ENCODE measurements around the gene GNG12.

GNG12 gene

DNA sequence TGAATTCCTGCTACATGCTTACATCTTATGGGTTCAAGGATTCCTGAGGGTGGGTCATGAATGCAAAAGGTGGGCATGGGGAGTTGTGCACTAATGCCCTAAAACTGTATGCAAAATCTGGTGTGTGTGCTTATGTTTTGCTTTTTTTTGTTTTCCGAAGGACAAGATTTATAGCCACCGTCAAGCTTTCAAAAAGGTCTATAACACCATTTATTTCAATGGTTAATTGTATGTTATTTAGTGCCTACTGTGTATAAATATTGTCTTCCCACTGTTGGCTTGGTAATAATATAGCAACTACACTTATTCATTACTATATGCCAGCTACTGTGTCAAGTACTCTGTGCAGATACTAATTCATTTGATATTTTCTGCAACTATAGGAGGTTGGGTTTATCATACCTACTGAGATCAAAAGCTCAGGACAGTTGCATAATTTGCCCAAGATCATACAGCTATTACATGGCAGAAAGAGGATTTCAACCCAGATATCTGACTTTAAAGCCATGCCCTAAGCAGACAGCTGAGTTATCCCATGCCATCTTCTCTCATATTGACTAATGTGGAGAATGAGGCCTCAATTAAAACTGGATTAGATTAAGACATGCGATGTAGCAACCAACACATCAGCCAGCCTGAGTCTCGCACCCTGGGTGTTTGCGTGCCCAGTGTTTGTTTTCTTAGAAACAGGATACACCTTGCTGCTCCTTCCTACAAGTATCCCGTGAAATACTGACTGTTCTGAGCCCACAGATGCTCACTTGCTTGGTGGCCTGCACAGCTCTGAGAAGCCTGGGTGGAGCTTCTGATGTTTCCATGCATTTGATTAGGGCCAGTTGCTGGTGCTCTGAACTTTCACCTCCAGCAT, 113.7 kb downstream of the GNG12 start:
- TF ChIP-seq, protein P1, sequence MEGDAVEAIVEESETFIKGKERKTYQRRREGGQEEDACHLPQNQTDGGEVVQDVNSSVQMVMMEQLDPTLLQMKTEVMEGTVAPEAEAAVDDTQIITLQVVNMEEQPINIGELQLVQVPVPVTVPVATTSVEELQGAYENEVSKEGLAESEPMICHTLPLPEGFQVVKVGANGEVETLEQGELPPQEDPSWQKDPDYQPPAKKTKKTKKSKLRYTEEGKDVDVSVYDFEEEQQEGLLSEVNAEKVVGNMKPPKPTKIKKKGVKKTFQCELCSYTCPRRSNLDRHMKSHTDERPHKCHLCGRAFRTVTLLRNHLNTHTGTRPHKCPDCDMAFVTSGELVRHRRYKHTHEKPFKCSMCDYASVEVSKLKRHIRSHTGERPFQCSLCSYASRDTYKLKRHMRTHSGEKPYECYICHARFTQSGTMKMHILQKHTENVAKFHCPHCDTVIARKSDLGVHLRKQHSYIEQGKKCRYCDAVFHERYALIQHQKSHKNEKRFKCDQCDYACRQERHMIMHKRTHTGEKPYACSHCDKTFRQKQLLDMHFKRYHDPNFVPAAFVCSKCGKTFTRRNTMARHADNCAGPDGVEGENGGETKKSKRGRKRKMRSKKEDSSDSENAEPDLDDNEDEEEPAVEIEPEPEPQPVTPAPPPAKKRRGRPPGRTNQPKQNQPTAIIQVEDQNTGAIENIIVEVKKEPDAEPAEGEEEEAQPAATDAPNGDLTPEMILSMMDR (IDR thresholded peaks at IDR 0.05; ENCODE audit: extremely low read depth, missing control alignments): no peak
- DNase-seq (ENCODE audit: low spot score): no peak

DNA sequence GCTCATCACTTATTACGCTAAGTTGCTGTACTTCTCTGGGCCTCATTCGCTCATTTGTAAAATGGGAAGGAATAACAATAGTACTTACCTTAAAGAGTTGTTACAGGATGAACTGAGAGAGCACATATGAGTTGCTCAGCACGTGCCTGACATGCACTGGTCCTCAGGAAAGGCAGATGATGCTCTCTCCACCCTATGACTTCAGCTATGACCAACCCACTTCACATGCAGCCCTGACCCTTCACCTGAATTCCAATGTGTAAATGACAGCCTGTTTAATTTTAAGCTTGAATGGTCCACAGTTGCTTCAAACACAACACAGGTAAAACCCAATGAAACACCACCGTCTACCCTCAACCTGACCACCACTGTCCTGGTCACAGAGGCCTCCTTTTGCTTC, 115.4 kb downstream of the GNG12 start:
- TF ChIP-seq, protein P1 (IDR thresholded peaks at IDR 0.05; ENCODE audit: extremely low read depth, missing control alignments): no peak
- DNase-seq (ENCODE audit: low spot score): no peak

- no peak for DNase-seq (ENCODE audit: low spot score)
Measured at GRCh38 chr1:67716800-67717199, 116.5 kb downstream of the GNG12 start.

DNA sequence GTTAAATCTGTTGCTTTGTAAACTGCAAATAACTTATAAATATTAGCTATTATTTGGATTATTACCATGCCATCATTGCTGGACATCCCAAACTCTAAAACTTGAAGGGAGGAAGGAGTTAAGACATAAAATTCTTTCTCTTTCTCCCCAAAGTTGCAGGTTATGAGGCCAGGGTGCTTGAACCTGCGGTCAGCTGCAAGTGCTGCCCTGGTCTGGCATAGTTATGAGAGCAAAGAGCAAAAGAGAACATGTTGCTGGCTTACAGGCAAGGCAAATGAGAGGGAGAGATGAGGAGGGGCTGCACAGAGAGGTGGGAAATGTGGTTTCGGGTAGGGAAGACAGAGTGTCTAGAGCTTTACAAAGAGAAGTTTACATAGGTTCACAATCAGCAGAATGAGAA, 117.4 kb downstream of the GNG12 start:
- no peak for DNase-seq (ENCODE audit: low spot score)
- TF ChIP-seq, protein P1 (IDR thresholded peaks at IDR 0.05; ENCODE audit: extremely low read depth, missing control alignments): no peak

More at GRCh38 chr1:67716800-67717199, 116.5 kb downstream of the GNG12 start:
- TF ChIP-seq, protein P1 (IDR thresholded peaks at IDR 0.05; ENCODE audit: extremely low read depth, missing control alignments): no peak

DNA sequence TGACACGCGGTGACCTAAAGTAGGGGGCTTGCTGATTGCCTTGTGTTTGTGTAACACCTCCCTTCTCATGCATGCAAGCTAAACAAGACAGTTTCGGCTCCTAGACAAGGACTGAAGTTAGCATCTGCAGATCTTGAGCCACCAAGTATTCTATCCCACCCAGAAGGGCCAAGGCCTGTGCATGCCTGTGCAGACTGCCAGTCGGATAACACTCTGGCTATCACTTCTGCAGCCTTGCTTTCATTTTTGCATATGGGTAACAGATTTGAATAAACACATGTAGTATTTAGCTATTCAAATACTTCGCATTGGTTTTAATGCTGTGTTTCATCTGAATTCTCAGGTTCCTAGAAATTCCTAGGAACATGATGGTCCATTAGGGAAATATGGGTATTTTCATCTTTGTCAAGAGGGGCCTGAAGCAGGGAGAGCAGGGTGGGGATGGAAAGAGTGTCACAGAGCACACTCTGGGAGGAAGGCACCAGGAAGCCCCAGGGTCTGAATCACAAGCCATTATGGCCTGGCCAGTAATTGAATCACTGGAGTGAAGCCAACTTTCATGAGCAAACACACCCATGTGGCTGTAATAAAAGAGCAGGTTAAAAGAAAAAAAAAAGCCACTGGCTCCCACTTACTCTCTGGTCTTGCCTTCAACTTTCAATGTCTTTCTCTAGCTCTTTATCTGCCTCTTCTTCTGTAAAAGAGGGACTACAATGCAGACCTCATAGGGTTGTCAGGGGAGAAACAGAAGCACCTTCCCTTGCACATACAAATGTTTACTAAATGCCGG, 120.0 kb downstream of the GNG12 start:
- DNase-seq (ENCODE audit: low spot score): no peak
- TF ChIP-seq, protein P1 (IDR thresholded peaks at IDR 0.05; ENCODE audit: extremely low read depth, missing control alignments): no peak

DNA sequence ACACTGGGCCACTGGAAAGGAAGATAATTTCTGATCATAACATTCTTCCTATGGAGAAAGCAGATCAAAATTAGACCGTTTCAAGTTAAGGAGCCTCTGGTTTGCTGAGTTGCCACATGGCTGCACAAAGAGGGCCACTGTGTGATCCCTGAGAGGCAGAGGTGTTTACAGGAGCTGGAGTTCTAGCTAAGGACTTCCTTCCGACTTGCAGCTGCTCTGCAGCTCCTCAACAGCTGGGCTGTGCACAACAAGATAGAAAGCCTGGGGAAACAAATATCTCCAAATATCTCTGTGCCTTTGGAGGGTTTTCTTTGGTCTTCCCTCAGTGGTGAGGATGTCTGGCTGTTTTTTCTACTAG, 121.4 kb downstream of the GNG12 start:
- DNase-seq (ENCODE audit: low spot score): no peak
- TF ChIP-seq, protein P1 (IDR thresholded peaks at IDR 0.05; ENCODE audit: extremely low read depth, missing control alignments): no peak

Data from GM20000 (cell line).